Ascending aorta (tissue), 2 donors: ENCODE measurements around the gene PLAC8L1. TPM values are rescaled to one million over a fixed set of nuclear protein-coding genes. Genes with fewer than 3 reads are reported as not detected.
"Not testable (repeated sequence)": the region's sequence is repeated elsewhere in the genome, so short reads cannot be mapped to it uniquely, and the experiment has no call there.

Experiments
- DNase-seq, 2 donors: peaks; one replicate each; pipeline ENCODE4 v3.0.0-alpha.2; 2019; ENCODE audit warnings: low spot score in 2 of 2
- H3K27ac ChIP-seq, 2 donors: fragments of 200-600 bp; sonication (generic); one replicate each; pipeline ENCODE4 v1.5.1; 2016 to 2017; ENCODE audit warnings: mild to moderate bottlenecking in 1 of 2
- H3K27me3 ChIP-seq: fragments of 200-600 bp; sonication (generic); one replicate; pipeline ENCODE4 v1.5.1; 2017
- H3K36me3 ChIP-seq, 2 donors: fragments of 200-600 bp; sonication (generic); one replicate each; pipeline ENCODE4 v1.5.1; 2016
- H3K4me1 ChIP-seq, 2 donors: fragments of 200-600 bp; sonication (generic); one replicate each; pipeline ENCODE4 v1.5.1; 2016 to 2017; ENCODE audit warnings: mild to moderate bottlenecking in 1 of 2
- H3K4me3 ChIP-seq, 2 donors: fragments of 200-600 bp; sonication (generic); one replicate each; pipeline ENCODE4 v1.5.1; 2016 to 2017; ENCODE audit warnings: mild to moderate bottlenecking in 1 of 2
- H3K9me3 ChIP-seq, 2 donors: fragments of 200-600 bp; sonication (generic); one replicate each; pipeline ENCODE4 v1.5.1; 2016
- intact Hi-C: fragments of 100-400 bp; cut with DNase I; formaldehyde crosslinking; loops from one replicate; pipeline ENCODE4 v1.15.1; 2023
- total RNA-seq: library from RNA; depleted of rRNA; stranded (reverse); fragments of >200 nt; gene quantifications from one replicate; pipeline ENCODE4 v1.1.0, GENCODE V29; 2016
- TF ChIP-seq, protein P1 (sequence below), 3 experiments: fragments of 200-600 bp in 2 of 3; fragments of 450-650 bp in 1 of 3; sonication (generic) in 2 of 3; IDR thresholded peaks; one replicate each; pipeline ENCODE4 v1.5.1; 2016 to 2019; ENCODE audit warnings: antibody characterized with exemption in 3 of 3, mild to moderate bottlenecking in 1 of 3, moderate library complexity in 1 of 3

The PLAC8L1 gene
- total RNA-seq, 1 donor from 2014 or later, result not detected

DNA sequence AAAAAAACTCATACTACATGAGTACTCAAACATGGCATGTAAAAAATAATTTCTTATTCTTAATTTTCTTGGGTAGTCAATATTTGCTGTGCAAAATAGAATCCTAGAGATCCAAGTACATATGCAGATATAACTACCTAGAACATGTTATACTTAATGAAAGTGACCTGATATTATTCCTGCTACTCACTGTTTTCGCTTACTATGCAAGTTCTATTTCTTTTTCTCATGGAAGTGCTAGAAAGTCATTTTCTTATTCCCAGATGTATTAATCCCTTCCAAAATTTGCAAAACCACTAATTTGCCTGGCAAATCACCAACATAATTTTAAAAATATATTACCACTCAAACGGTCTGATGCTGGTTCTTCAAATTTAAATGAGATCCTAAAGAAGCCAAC lies 19.2 kb upstream of the PLAC8L1 start:
- DNase-seq, result no peak
- Histone ChIP-seq H3K9me3 (no peaks in the 10 kb centered on the region), H3K4me1 (no peaks in the 10 kb centered on the region), H3K27ac (no peak overlapping the region), H3K36me3 (peaks cover 46 to 93% of the 10 kb centered on the region in 2 donors), H3K4me3 (no peak overlapping the region), H3K27me3 (no peaks in the 10 kb centered on the region)
- TF ChIP-seq, protein P1, sequence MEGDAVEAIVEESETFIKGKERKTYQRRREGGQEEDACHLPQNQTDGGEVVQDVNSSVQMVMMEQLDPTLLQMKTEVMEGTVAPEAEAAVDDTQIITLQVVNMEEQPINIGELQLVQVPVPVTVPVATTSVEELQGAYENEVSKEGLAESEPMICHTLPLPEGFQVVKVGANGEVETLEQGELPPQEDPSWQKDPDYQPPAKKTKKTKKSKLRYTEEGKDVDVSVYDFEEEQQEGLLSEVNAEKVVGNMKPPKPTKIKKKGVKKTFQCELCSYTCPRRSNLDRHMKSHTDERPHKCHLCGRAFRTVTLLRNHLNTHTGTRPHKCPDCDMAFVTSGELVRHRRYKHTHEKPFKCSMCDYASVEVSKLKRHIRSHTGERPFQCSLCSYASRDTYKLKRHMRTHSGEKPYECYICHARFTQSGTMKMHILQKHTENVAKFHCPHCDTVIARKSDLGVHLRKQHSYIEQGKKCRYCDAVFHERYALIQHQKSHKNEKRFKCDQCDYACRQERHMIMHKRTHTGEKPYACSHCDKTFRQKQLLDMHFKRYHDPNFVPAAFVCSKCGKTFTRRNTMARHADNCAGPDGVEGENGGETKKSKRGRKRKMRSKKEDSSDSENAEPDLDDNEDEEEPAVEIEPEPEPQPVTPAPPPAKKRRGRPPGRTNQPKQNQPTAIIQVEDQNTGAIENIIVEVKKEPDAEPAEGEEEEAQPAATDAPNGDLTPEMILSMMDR (IDR thresholded peaks at IDR 0.05), result no peak
- intact Hi-C loops, result no loop called here

DNA sequence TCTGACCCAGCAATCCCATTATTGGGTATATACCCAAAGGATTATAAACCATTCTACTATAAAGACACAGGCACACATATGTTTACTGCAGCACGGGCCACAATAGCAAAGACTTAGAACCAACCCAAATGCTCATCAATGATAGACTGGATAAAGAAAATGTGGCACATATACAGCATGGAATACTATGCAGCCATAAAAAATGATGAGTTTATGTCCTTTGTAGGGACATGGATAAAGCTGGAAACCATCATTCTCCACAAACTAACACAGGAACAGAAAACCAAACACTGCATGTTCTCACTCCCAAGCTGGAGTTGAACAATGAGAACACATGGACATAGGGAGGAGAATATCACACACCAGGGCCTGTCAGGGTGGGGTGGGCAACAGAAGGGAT lies 16.1 kb upstream of the PLAC8L1 start:
- H3K36me3 ChIP-seq, result peaks cover 28 to 94% of the 10 kb centered on the region in 2 donors
- not testable (repeated sequence) for H3K9me3 ChIP-seq

DNA sequence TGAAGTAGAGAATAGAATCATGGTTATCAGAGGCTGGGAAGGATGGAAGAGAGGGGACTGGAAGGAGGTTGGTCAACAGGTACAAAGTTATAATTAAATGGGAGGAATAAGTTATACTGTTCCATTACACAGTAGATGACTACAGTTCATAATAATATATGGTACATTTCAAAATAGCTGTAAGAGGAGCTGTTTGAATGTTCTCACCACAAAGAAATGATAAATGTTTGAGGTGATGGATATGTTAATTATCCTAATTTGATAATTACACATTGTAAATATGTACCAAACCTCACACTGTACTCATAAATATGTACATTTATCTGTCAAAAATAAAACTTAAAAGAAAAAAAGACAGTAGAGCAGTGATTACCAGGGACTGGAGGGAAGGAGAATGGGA lies 12.9 kb upstream of the PLAC8L1 start:
- Histone ChIP-seq H3K9me3 (no peaks in the 10 kb centered on the region), H3K27me3 (no peaks in the 10 kb centered on the region), H3K4me3 (no peak overlapping the region), H3K4me1 (no peaks in the 10 kb centered on the region), H3K36me3 (peaks cover 21 to 83% of the 10 kb centered on the region in 2 donors), H3K27ac (no peak overlapping the region)
- intact Hi-C loops, result no loop called here
- TF ChIP-seq, protein P1 (IDR thresholded peaks at IDR 0.05), result no peak
- no peak for DNase-seq

More for the DNA sequence above, 16.1 kb upstream of the PLAC8L1 start:
- DNase-seq, H3K27me3 ChIP-seq, H3K27ac ChIP-seq, H3K4me1 ChIP-seq, H3K4me3 ChIP-seq, intact Hi-C loops: not testable (repeated sequence)

DNA sequence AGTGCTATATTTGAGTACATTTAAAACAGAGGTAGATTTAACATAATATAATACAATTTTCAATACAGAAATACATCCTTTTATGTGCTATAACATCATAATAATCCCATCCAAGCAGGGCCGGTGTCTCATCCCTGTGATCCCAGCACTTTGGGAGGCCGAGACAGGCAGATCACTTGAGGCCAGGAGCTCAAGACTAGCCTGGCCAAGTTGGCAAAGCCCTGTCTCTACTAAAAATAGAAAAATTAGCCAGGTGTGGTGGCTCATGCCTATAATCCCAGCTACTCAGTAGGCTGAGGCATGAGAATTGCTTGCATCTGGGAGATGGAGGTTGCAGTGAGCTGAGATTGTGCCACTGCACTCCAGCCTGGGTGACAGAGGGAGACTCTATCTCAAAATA lies 11.8 kb upstream of the PLAC8L1 start:
- H3K9me3 ChIP-seq, H3K27me3 ChIP-seq, intact Hi-C loops, H3K4me3 ChIP-seq, DNase-seq, H3K27ac ChIP-seq, H3K4me1 ChIP-seq: not testable (repeated sequence)
- peaks cover 23 to 80% of the 10 kb centered on the region in 2 donors for H3K36me3 ChIP-seq

DNA sequence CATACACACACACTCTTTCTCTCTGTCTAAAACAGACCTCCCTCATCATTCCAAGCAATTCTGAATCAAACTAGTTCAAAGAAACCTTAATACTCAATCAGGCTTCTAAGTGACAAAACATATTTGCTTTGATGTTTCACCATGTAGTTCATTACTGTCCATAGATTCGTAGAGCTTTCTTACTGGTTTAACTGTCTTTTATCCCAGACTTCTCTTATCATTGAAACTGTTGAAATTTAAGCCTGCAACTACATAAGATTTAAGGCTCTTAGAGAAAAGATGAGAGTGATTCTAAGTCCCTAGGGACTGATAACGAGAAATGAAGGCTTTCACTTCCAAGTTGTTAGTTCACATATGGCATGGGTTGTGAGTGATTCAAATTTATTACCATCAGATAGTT lies 11.0 kb upstream of the PLAC8L1 start:
- Histone ChIP-seq H3K4me3 (no peak overlapping the region), H3K4me1 (no peaks in the 10 kb centered on the region), H3K36me3 (peaks cover 17 to 76% of the 10 kb centered on the region in 2 donors), H3K9me3 (no peaks in the 10 kb centered on the region), H3K27me3 (no peaks in the 10 kb centered on the region), H3K27ac (no peak overlapping the region)
- intact Hi-C loops, result no loop called here
- no peak for DNase-seq
- TF ChIP-seq, protein P1 (IDR thresholded peaks at IDR 0.05), result no peak

DNA sequence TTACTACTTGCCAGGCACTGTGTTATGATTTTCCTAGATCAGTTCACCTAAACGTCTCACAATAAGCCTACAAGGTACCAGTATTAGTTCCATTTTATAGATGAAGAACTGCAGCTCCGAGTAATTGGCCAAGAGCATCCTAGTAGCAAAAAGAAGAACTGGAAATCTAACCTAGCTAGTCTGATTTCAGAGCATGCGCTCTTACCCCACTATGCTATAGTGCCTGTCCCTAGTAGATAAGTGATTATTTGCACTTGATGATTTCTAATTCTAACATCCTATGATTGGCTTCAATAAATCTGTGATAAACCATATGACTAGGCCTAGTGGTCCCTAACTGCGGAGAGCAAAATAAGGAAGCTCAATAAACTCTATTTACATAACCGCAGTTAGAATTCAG lies 7.1 kb upstream of the PLAC8L1 start:
- no peaks in the 10 kb centered on the region for H3K4me1 ChIP-seq
- H3K4me3 ChIP-seq, result no peak overlapping the region
- H3K27me3 ChIP-seq, result no peaks in the 10 kb centered on the region
- DNase-seq, result no peak
- TF ChIP-seq, protein P1 (IDR thresholded peaks at IDR 0.05), result no peak
- intact Hi-C loops, result no loop called here
- peaks cover 17 to 40% of the 10 kb centered on the region in 2 donors for H3K36me3 ChIP-seq
- no peaks in the 10 kb centered on the region for H3K9me3 ChIP-seq
- no peak overlapping the region for H3K27ac ChIP-seq

DNA sequence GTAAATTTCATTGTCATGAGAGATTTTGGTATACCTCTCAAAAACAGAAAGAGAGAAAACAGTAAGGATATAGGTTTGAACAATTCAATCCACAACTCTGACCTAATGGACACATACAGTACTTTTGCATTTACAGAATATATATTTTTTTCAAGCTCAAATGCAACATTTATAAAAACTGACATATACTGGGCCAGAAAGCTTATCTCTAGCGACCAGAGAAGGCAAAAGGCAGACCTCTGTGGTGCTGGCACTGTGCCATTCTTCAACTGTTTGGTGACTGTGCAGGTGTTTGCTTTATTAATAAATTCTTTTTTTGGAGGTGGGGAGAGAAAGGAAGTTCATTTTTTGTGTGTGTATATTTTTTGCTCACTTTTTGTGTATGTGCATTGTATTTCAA lies 6.0 kb upstream of the PLAC8L1 start:
- intact Hi-C loops, result no loop called here
- Histone ChIP-seq H3K4me3 (no peak overlapping the region), H3K4me1 (no peaks in the 10 kb centered on the region), H3K27ac (no peak overlapping the region), H3K27me3 (no peaks in the 10 kb centered on the region), H3K9me3 (no peaks in the 10 kb centered on the region), H3K36me3 (peaks cover 13 to 33% of the 10 kb centered on the region in 2 donors)
- DNase-seq, result no peak
- TF ChIP-seq, protein P1 (IDR thresholded peaks at IDR 0.05), result no peak
